NCI-H128 (cell line): ENCODE measurements around the gene PROCA1.
"Not testable (repeated sequence)": the region's sequence is repeated elsewhere in the genome, so short reads cannot be mapped to it uniquely, and the experiment has no call there.

Experiments
- DNase-seq: peaks from one replicate; lab custom pipeline; 2025; ENCODE audit not compliant: unreplicated experiment; lab: John Stamatoyannopoulos, UW

PROCA1 gene

DNA sequence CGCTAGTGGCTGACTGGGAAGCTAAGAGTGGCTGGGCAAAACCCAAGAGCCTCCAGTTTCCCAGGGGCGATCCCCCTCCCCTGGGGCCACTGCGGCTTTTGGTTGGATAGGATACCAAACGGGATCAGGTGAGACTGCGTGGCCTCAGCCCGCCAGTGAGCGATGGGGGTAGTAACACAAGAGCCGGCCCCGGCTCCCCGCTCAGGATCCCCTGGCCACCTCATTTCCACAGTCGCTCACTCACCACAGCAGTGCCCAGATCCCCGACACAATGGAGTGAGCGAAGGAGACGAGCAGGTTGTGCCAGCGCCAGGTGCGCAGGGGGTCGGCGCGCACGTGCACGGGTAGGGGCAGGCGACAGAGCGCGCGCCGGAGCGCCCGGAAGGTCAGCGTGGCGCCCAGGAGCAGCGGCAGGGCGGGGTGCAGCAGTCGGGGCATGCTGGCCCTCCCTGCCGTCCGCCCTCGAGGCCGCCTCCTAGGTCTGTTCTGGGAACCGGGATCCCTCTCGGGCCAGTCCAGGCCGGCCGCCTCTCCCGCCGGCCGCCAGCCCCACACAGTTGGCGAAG lies 14.1 kb upstream of the PROCA1 start:
- peak; percentile 18 for DNase-seq

DNA sequence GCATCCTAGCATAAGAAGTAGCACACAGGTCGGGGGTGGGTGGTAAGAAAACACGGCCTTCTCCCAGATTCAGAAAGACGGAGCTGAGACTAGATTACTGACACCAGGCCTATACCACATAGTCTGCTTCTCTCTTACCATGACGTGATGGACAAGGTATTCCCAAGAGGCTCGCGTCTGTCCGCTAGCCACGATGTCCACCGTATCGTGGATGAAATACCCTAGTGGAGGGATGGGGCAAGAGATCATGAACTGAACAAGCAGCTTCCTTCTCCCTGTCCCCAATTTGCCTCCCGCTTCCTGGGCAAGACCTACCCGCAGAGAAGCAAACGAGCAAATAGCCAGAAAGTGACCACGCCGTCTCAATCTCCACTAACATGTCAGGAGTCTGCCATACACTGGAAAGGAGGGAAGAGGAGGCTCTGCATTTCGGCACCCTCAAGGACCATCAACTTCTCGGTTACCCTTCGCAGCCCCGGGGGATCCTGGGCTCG lies 13.5 kb upstream of the PROCA1 start:
- DNase-seq: no peak

DNA sequence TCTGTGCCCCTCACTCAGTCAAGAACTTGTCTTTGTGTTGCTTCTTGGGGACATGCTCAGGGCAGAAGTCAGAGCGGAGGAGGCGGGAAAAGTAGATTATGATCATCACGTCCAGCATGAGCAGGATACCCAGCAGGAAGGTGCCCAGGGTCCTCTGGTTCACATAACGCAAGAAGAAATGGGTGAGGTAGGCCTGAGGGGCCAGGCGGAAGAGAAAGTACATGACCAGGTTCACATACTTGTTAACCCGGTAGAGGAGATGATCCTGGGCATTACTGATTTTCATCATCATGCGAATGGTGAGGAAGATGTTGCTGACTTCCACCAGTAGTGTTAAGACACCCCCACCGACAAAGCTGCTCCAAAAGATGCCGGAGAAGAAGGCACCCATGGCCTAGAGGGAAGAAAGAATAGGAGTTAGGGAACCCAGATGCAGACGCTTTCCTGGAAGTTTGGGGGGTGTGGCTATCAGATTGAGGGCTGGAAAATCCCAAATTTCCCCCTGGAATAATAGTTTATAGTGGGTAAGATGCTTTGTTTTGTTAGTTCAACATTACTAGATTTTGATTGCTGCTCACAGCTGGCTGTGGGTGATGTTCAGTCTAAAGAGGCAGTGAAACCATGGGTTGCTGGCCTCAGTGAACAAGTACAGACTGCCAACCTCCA lies 12.9 kb upstream of the PROCA1 start:
- no peak for DNase-seq

DNA sequence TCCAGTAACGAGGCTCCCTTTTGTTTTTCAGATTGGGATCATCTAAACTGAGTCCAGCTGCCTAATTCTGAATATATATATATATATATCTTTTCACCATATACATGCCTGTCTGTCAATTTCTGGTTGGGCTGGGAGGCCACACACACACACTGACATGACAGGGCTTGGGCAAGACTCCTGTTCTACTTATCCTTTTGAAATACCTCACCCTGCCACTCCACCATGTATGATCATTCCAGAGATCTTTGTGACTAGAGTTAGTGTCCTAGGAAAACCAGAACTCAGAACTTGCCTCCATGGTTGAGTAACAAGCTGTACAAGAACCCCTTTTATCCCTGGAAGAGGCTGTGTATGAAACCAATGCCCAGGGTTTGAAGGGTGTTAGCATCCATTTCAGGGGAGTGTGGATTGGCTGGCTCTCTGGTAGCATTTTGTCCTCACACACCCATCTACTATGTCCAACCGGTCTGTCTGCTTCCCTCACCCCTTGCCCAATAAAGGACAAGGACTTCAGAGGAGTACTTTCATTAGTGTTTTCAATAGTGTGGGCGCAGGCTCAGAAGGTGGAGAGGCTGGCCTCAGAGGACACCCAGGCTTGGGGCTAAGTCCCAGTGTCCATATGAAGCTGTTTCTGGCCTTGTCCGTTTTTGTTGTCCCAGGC lies 12.3 kb upstream of the PROCA1 start:
- not testable (repeated sequence) for DNase-seq

DNA sequence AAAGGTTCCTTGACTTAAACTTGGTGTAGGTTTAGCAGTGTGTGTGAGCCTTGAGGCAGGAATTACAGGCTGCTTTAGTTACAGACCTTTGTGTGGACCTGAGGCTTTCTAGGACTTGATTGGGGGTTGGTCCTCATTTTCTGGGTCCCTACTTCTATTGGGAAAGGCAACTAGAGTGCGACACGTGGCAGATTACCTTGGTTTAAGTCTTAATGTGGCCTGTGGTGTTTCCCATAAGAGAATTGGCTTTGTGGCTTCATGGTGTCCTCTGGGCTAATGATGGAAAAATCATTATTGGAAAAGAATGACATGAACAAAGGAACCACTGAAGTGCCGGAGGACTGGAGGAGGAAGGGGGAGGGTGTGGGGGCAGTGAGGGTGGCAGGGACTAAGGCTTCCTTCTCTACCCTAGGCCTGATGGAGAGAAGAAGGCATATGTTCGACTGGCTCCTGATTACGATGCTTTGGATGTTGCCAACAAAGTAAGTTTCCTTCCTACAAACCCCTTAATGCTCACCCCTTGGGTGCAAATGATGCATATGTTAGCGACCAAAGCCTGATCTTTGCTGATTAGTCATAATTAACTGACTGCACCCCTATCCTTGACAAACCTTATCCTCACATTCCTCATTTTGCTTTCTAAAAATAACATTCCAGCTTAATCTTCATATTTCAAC lies 11.6 kb upstream of the PROCA1 start:
- no peak for DNase-seq

DNA sequence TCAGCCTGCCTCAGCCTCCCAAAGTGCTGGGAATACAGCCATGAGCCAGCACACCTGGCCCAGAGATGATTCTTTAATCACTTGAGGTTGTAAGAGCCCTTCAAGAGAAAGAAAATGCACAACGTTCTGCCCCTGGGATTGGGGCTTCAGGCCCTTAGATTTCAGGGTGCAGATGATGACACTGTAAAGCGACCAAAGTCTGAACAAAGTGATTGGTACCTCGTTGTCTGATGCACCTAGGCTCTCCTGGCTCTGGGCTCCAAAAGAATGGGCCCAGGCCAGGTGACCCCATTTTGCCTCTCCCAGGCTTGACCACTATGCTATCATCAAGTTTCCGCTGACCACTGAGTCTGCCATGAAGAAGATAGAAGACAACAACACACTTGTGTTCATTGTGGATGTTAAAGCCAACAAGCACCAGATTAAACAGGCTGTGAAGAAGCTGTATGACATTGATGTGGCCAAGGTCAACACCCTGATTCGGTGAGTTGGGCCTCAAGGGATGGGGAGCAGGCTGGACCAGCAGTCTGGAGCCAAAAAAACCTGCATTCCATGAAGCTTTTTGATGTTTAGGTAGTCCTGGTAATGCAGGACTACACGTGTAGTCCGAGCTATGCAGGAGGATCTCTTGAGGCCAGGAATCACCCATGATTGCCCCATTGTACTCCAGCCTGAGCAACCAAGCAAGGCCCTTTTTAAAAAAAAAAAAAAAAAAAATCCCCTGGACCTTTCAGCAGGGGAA lies 10.9 kb upstream of the PROCA1 start:
- DNase-seq: no peak

DNA sequence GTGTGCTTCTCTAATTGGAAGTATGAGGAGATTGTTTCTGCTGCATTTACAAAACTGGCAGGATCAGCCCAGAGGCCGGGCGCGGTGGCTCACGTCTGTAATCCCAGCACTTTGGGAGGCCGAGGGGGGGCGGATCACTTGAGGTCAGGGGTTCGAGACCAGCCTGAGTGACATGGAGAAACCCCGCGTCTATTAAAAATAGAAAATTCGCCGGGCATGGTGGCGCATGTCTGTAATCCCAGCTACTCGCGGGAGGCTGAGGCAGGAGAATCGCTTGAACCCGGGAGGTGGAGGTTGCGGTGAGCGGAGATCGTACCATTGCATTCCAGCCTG lies 9.3 kb upstream of the PROCA1 start:
- DNase-seq: not testable (repeated sequence)

DNA sequence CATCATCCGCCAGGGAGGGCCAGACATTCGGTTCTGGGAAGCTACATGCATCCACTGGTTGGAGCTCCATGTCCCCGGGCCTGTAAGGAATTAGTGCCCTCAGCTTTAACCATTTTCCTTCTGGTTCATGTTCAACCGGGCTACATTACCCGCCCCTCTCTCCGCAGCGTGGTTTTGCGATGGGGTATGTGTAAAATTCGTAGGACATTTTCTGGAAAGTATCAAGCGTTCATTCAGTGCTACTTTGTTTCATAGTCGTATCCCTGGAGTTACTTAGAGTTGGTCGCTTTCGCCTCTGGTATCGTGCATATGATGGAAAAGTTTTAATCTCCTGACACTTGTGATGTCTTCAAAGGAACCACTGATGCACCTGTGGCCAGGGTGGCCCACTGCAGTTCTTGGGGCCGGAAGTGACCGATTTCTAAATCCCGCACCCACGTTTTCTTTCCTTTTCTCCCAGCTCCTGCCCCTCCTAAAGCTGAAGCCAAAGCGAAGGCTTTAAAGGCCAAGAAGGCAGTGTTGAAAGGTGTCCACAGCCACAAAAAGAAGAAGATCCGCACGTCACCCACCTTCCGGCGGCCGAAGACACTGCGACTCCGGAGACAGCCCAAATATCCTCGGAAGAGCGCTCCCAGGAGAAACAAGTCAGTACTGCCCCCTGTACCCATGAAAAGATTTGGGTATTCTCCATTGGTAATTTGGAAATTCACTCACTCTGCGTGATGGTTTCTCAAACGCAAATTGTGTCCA lies 8.7 kb upstream of the PROCA1 start:
- DNase-seq: no peak

DNA sequence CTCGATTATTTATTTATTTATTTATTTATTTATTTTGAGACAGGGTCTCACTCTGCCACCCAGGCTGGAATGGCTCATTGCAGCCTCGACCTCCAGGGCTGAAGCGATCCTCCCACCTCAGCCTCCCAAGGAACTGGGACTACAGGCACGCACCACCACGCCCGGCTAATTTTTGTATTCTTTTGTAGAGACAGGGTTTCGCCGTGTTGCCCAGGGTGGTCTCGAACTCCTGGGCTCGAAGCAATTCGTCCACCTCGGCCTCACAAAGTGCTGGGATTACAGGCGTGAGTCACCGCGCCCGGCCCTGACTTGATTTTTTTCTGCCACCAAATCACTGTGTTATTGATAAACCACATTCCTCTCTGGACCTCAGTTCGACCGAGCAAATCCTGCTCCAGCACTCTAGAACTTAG lies 7.3 kb upstream of the PROCA1 start:
- no peak for DNase-seq

DNA sequence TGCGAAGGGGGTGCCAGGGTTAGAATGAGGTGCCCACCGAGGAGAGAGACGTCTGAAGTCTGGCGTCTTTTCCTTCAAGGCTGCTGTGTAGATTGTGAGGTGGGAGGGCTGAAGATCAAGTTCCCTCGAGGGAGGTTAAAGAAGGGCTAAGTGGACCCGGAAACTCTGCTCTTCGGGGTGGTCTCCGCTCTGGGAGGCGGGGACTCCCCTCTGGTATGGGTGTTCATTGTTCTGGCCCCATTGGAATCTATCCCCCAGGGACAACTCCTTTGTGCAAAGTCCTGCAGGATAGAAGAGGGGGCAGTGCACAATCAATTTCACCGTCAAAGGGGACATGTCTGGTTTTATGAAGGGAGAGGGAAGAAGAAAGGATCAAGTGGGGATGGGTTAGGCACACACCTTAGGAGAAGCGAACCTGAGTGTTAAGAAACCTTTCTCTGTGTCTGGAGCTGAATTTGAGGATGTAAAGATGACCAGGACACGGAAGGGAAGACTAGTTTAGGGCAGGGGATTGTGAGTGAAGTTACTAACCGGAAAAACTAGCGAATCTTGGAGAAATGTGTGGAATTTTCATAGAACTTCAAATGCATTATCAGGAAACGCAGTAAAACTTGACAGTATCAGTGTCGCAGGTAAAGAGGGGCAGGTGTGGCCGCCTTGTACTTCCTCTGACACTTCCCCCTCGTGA lies 6.8 kb upstream of the PROCA1 start:
- DNase-seq: no peak

DNA sequence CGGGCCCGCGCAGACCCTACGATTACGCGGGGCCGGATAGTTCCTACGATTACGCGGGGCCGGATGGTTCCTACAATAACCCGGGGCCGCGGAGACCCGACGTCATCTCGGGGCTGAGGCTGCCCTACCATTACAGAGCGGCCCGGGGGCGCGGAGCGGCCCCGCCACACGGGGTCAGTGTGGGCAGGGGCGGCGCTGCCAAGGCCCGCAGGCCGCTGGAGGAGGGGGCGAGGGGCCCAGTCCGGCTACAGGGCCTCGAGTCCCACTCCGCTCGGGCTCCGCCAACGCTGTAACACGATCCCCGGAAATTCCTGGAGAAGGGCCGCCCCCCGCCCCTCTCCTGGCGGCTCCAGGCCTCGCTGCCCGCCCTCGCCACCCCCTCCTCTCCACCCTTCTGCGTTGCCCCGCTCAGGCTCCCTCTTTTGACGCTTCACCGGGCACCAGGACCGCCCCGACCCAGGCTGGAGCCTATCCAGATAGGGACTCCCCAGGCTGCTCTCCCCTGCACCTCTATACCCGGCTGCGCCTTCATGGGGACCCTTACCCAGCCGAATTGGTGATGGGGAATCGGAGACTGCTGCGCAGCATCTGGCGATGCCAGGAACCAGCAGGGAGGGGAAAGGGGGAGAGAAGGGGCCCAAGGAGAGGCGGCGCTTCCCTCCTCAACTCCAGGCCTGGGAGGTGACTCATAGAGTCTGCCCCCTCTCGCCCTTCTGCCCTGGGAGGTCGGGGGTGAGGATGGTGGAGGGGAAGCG lies 6.1 kb upstream of the PROCA1 start, which contains the start of gene RAB34:
Gene RAB34, minus strand, starts transcription at position 291 of the 755 bp plus-strand sequence. CDS start 602 bp downstream, outside the sequence.
- DNase-seq: peak; percentile 7

DNA sequence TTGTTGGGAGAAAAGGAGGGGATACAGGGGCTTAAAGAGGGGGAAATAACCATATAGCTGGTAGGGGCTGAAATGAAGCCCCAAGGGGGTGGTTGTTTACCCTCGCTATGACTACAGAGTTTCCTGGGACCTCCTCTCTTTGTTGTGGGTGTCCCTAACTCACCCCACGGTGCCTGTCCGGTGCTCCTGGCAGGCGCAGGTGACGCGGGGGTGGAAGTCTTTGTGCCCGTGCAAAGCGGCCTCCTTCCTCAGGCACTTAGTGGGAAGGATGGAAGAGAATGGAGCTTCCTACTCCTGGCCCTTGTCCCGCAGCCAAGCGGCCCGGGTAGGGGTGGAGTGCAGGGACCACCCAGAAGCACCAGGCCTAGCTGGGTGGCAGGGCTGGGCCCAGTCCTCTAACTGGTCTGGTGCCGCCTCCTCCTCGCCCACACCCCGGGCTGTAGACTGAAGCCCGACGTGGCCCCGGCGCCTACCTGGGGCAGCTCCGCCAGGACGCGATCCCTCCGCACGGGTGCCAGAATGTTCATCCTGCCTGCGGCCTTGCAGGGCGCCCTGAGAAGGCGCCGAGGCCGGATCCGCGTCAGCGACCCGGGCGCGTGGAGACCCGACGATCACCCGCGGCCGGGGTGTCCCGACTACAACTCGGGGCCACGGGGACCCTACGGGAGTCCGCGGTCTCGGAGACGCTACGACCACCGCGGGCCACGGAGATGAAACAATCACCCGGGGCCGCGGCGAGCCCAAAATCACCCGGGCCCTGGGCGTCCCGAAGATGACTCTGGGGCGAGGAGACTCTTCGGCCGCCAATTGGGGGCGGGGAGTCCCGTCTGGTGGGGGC lies 5.3 kb upstream of the PROCA1 start:
- DNase-seq: no peak

DNA sequence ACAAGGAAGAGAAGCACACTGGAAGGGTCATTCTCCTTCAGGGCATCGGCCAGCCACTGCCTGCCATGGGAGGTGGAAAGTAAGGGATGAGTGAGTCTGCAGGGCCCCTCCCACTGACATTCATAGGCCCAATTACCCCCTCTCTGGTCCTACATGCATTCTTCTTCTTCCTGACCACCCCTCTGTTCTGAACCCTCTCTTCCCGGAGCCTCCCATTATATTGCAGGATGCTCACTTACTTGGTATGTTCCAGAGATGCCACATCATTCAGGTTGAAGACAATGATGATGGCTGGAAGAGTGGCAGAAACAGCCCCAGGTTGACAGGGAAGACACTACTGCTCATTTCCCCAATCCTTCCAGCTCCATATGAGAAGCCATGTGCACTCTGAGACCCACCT lies 3.5 kb upstream of the PROCA1 start:
- DNase-seq: no peak

DNA sequence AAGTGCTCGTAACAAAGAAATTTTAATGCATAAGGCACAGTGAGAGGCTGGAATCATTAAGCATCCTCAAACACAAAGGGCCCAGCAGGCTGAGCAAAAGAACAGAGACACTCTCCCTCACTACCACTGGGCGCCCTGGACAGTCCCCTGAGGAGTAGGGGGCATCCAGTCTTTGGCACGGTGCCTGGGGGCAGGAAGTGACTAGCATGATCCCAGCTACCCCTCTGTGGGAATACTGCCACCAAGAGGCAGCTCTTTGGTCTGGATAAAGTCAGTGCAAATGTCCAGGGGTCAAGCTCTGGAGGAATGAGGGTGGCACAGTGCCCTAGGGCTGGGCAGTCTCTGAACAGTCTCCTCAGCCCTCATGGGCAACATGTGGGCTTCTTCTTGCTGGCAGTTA lies 2.6 kb upstream of the PROCA1 start:
- no peak for DNase-seq

DNA sequence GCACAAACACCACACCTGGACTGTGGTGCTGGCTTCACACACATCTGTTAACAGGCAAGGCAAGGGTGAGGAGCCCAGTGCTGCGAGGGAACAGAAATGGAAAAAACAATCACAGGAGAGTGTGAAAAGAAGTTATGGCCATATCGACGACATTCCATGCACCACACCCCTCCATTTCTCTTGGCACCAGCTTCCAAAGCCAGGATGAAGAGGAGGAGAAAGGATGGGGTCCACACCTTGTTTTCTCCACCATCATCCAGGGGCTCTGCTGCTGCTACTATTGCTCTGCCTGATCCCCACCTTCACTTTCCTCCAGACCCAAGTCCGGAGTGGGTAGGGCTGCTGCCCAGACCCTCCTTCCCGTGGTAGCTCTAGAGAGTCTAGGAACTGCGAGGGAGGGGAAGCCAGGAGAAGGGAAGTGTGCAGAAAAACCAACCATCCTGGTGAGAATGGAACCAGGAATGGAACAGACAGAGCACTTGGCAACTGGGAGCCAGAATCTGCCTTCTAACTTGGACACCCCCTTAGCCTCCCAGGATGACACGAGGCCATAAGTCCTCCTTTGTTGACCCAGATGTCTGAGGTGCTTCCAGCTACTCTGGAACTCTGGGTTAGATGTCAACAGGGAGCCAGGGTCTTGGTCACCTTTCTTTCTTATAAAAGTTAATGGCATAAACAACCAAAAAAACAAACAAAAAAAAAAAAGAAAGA lies 1.2 kb upstream of the PROCA1 start:
- no peak for DNase-seq

DNA sequence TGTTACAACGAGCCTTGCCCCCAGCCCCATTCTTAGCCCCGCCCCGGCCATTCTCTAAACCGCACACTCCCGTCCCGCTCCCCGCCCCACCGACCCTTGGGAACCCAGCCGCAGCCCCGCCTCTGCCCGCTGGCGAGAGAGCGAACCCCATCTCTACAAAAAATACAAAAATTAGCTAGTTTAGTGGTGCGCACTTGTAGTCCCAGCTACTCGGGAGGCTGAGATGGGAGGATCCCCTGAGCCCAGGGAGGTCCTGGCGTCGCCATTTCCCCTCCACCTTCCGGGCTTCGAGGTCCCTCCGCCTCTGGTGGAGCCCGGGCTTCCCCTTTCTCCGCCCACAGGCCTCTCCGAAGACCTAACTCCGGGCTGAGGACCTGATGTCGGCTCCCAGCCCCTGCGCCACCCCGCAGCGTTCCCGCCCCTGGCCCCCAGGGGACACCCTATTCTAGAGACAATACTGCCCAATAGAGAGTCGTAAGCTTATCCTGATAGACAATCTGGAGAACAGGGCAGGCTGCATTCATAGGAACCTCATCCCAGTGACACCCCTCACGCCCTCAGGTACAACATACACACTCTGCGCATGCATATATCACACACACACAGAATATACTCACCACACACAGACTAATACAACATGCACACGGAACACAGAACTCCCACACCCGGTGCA lies 480 bp upstream of the PROCA1 start:
- no peak for DNase-seq
